ENCODE measurements around the gene OR52I2.

The OR52I2 gene

DNA sequence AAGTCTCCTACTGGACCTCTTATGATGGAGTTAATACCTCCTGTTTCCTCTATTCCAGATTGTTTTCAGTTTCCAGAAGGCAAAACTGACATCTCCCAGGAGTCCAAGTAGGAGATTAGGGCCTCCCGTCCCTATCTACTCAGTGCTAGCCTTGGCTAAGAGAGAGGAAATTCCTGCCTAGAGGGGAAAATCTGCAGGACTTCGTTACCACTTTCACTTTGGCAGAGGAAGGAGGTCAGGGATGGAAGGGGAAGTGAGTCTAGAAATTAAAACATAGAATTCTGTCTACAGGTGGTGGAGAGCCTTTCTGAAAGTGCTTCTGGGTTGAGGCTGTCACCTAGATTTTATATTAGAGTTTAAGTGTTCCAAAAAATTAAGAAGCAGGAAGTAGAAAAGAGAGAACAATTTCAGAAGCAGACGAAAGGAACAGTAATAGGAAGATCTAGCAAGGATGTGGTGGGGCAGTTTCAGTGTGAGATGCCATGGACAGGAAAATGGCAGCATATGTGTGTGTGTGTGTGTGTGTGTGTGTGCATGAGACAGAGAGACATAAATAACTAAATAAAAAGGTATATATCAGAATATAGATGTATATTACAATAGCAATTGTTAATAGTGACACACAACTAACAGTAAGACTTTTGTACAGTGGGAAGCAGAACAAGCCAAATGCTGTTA lies 28.9 kb downstream of the OR52I2 start:
- DNase-seq: no peak

DNA sequence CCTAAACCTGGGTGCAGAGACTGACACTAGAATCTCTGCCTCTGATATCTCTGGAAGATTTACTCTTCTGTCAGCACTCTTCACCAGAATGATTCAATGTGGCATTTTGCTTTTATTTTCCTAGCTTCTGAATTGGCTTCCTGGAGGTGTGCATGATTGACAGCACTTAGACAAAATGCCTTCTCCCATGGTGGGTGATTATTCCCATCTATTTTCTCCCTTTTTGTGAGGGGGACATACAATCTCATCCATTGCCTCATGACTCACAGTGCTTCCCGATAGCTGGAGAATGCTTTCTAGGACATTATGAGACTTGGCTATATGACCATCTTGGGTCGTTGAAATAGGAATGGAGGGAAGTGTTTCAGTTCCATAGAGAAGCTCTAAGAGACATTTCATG lies 30.4 kb downstream of the OR52I2 start:
- DNase-seq: no peak

DNA sequence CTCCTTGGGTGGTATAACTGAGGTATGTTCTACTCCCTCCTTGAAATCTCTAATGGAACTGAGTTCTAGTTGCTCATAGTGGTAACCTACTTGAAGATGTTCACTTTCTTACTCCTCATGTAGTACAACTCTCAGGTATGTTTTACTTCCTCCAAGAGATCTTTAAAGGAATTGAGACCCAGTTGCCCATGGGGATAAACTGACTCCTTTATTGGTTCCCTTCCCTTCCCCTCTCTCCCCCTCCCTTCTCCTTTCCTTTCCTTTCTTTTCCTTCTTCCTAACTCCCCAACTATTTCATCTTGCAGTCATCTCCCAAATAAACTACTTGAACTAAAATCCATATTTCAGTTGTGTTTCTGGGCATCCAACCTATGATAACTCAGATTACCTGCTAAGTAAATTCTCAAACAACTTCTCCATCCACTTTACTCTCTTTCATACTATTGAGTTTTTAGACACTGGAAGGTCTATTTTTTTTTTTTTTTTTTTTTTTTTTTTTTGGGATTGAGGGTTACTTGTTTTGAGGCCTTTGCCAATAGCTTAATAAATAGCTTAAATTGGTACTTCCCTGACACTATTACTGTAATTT lies 34.4 kb downstream of the OR52I2 start:
- no peak for DNase-seq

DNA sequence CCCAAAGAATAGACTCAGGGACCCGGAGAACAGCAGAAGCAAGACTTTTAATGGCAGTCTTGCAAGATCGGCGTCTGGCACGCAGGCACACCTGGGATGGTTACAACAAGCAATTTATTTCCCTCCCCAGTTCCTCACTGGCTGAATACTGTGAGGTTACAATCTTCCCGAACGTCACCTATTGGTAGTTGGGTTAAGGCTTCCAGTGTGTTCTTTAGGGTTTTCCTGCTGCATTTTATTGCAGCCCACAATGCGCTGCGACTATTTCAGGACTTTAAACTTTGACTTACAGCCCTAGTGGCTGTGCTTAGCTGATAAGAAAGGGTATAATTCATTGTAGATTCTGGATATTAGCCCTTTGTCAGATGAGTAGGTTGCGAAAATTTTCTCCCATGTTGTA lies 38.0 kb downstream of the OR52I2 start:
- no peak for DNase-seq

DNA sequence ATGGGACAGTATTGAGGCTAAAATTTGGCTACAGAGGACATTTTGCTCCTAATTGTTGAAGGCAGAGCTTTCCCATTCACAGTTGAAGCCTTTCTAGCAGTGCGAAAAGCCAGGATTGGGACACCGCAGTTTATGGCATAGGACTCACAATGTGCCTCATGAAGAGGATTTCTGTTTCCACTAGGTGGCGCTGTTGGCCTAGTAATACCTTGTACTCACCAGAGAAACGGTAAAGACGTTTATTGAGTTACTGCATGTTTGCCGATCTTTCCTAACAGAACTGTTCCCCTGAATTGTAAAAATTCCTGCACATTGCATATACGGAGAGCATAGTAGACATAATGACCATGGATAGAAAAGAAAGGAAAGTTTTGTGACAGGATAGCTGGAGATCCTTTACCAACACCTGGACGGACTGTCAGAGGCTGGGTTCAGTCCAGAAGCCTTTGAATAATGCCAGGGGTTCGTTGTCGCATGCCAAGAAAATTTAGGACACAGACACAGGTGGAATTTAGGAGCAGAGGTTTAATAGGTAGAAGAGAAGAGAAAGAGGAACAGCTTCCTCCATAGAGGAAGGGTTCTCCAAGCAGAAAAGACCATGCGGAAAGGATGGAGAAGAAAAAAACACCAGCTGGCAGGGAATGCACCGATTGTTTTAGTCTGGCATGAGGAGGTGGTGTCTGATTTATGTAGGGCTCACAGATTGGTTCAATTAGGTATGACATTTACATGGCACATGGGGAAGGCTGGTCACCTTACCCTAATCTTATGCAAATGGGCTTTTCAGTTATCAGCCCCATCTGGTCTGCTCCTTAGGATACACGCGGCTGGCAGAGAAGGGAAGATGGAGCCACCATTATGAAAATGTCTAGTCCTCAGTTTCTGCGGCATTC lies 44.9 kb downstream of the OR52I2 start:
- DNase-seq: peak; percentile 69

DNA sequence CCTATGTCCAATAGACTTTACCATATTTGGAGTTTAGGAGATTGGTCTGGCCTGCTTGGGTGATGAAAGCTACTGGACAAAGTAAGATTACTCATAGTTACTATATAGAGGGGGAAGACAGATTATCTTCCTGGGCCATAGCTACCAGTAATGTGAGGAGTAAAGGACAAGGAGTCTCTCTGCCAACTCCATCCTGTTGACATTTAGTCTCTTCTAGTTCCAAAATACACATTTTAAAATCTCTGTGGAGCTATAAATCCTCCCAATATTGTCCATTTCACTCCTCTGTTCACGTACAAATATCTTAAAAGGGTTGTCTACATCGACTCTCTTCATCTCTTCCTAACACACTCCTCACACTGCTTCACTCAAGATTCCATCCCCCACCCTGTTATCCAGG lies 54.6 kb downstream of the OR52I2 start:
- DNase-seq: no peak

DNA sequence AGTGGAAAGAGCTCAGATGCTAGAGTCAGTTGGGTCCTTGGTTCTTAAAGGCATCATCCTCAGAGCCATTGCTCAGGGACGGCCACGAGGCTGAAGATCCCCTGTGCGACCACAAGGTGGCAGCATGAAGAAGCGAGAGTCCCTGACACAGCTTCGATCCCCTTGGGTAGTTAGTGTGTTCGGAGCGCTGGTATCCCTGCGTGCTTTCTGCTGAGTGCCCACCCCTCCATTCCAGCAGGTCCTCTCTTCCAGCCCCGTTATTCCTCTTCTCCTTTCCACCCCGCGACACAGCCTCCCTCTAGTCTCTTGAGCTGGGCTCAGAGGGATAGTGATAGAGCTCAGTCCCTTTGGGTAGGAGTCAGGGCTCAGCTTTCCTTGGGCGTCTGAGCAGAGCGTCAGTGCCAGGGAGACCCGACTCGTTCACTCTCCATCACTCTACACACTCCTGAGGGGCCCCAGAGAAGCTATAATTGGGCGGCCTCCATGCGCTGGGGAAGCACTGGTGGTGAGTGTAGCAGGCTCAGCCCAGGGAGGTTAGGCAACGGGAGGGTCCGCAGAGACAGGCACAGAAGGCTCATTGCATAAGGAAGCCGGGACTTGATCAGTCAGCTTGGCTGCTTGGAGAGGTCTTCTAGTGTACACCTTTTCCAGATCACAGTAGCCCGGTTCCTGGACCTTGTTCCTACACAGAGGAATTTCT lies 55.6 kb downstream of the OR52I2 start, which contains the start of gene OR51D1:
Gene OR51D1, plus strand, starts transcription at position 516 of the 700 bp plus-strand sequence. CDS start 2,314 bp downstream, outside the sequence.
- peak; percentile 65 for DNase-seq

DNA sequence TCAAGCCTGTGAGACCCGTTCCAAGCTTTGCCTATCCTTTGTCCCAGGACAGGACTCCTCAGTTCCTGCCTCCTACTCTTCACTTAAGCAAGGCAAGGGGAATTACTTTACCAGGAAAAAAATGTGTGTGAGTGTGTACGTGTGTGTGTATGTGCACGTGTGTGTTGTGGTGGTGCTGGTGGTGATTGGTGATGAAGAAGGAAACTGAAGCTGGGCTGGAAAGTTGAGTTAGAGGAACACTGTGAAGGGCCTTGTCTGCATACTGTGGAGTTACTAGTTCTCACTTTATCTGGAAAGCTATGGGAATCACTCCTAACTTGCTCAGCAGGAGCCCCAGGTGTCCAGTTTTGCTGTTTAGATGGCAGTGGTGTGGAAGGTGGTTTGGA lies 56.1 kb downstream of the OR52I2 start:
- DNase-seq: no peak

DNA sequence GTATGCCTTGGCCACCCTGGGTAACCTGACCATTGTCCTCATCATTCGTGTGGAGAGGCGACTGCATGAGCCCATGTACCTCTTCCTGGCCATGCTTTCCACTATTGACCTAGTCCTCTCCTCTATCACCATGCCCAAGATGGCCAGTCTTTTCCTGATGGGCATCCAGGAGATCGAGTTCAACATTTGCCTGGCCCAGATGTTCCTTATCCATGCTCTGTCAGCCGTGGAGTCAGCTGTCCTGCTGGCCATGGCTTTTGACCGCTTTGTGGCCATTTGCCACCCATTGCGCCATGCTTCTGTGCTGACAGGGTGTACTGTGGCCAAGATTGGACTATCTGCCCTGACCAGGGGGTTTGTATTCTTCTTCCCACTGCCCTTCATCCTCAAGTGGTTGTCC lies 58.4 kb downstream of the OR52I2 start:
- no peak for DNase-seq

DNA sequence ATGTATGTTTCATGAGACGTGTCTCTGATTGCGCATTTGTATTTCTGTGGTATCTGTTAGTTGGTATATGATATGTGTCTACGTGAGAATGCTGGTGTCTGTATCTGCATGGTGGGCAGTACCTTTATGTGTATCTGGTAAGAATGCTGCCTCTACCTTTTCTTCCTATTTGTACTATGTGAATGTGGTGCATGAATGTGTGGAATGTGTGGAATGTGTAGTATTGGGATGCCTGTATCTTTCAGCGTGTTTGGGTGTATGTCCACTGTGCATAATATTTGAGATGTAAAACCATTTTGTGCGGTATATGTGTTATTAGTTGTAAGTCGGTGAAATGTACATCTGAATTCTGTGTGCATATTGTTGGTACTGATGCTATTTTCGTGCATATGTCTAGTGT lies 60.0 kb downstream of the OR52I2 start:
- DNase-seq: no peak

DNA sequence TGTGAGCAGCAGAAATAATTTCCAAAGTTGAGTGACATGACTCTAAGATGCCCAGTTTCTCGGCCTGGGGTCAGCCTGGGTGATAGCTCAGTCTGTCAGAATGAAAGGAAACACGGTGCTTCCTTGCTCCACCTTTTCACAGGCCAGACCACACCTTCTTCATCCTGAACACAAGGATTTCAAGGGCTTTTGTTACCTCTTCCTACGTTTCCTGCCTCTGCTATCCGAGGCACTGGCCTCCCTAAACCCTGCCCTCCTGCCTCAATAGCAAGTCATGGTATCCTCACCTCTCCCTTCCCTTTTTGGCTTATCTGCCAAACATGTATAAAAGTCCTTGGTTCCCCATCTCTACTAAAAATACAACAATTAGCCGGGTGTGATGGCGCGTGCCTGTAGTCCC lies 60.5 kb downstream of the OR52I2 start:
- no peak for DNase-seq

All from NCI-H526 treated with DMSO at 0.1 percent for 48 hours (cell line).